ENCODE measurements around the gene CA10. TPM values are rescaled to one million over a fixed set of nuclear protein-coding genes. Genes with fewer than 3 reads are reported as not detected.

Gene CA10
- total RNA-seq, 1 donor = not detected

GRCh38 chr17:51999654-52000053 is 158.9 kb downstream of the CA10 start:
- H3K27me3 ChIP-seq (ENCODE audit: insufficient read depth, low read length) = no peaks in the 10 kb centered on the region
- TF ChIP-seq CTCF (IDR thresholded peaks at IDR 0.05; ENCODE audit: extremely low read depth, low read depth, low read length) = no peak

GRCh38 chr17:51997723-51998122 is 160.8 kb downstream of the CA10 start:
- no peaks in the 10 kb centered on the region for H3K4me1 ChIP-seq (ENCODE audit: insufficient read depth, low read length)
- H2AFZ ChIP-seq (ENCODE audit: low read length) = no peak overlapping the region
- H3K36me3 ChIP-seq (ENCODE audit: insufficient read depth, low read length) = no peaks in the 10 kb centered on the region
- no peaks in the 10 kb centered on the region for H4K20me1 ChIP-seq (ENCODE audit: insufficient read depth, low read length)
- no peak overlapping the region for H3K27ac ChIP-seq (ENCODE audit: low read depth, low read length)
- H3K4me2 ChIP-seq (ENCODE audit: insufficient read depth, low read length) = no peak overlapping the region
- H3K27me3 ChIP-seq (ENCODE audit: insufficient read depth, low read length) = no peaks in the 10 kb centered on the region
- no peak for TF ChIP-seq CTCF (IDR thresholded peaks at IDR 0.05; ENCODE audit: extremely low read depth, low read depth, low read length)
- no peaks in the 10 kb centered on the region for H3K9me3 ChIP-seq (ENCODE audit: low read depth, low read length)
- no peak overlapping the region for H3K4me3 ChIP-seq (ENCODE audit: insufficient read depth, low read length)
- DNase-seq (ENCODE audit: insufficient read length, low spot score, missing footprints) = no peak
- no peaks in the 10 kb centered on the region for H3K79me2 ChIP-seq (ENCODE audit: insufficient read depth, low read length)

More at GRCh38 chr17:51999654-52000053, 158.9 kb downstream of the CA10 start:
- Histone ChIP-seq H3K79me2 (ENCODE audit: insufficient read depth, low read length) (no peaks in the 10 kb centered on the region), H3K4me1 (ENCODE audit: insufficient read depth, low read length) (no peaks in the 10 kb centered on the region), H3K9me3 (ENCODE audit: low read depth, low read length) (no peaks in the 10 kb centered on the region), H3K36me3 (ENCODE audit: insufficient read depth, low read length) (no peaks in the 10 kb centered on the region), H3K4me3 (ENCODE audit: insufficient read depth, low read length) (no peak overlapping the region), H4K20me1 (ENCODE audit: insufficient read depth, low read length) (no peaks in the 10 kb centered on the region), H2AFZ (ENCODE audit: low read length) (no peak overlapping the region), H3K27ac (ENCODE audit: low read depth, low read length) (no peak overlapping the region), H3K4me2 (ENCODE audit: insufficient read depth, low read length) (no peak overlapping the region)
- no peak for DNase-seq (ENCODE audit: insufficient read length, low spot score, missing footprints)

- Histone ChIP-seq H3K36me3 (ENCODE audit: insufficient read depth, low read length) (no peaks in the 10 kb centered on the region), H3K4me3 (ENCODE audit: insufficient read depth, low read length) (no peak overlapping the region), H3K79me2 (ENCODE audit: insufficient read depth, low read length) (no peaks in the 10 kb centered on the region), H4K20me1 (ENCODE audit: insufficient read depth, low read length) (no peaks in the 10 kb centered on the region), H3K9me3 (ENCODE audit: low read depth, low read length) (no peaks in the 10 kb centered on the region), H3K4me1 (ENCODE audit: insufficient read depth, low read length) (no peaks in the 10 kb centered on the region), H3K27ac (ENCODE audit: low read depth, low read length) (no peak overlapping the region), H2AFZ (ENCODE audit: low read length) (no peak overlapping the region), H3K27me3 (ENCODE audit: insufficient read depth, low read length) (no peaks in the 10 kb centered on the region), H3K4me2 (ENCODE audit: insufficient read depth, low read length) (no peak overlapping the region)
- TF ChIP-seq CTCF (IDR thresholded peaks at IDR 0.05; ENCODE audit: extremely low read depth, low read depth, low read length) = no peak
- DNase-seq (ENCODE audit: insufficient read length, low spot score, missing footprints) = no peak
Measured at GRCh38 chr17:51995797-51996403, 162.6 kb downstream of the CA10 start.

- no peaks in the 10 kb centered on the region for H3K27me3 ChIP-seq (ENCODE audit: insufficient read depth, low read length)
- no peak overlapping the region for H3K4me3 ChIP-seq (ENCODE audit: insufficient read depth, low read length)
- no peak for DNase-seq (ENCODE audit: insufficient read length, low spot score, missing footprints)
- H2AFZ ChIP-seq (ENCODE audit: low read length) = no peak overlapping the region
- H3K9me3 ChIP-seq (ENCODE audit: low read depth, low read length) = no peaks in the 10 kb centered on the region
- H3K79me2 ChIP-seq (ENCODE audit: insufficient read depth, low read length) = no peaks in the 10 kb centered on the region
- H3K4me2 ChIP-seq (ENCODE audit: insufficient read depth, low read length) = no peak overlapping the region
- no peaks in the 10 kb centered on the region for H3K36me3 ChIP-seq (ENCODE audit: insufficient read depth, low read length)
- no peaks in the 10 kb centered on the region for H4K20me1 ChIP-seq (ENCODE audit: insufficient read depth, low read length)
- no peak overlapping the region for H3K27ac ChIP-seq (ENCODE audit: low read depth, low read length)
- H3K4me1 ChIP-seq (ENCODE audit: insufficient read depth, low read length) = no peaks in the 10 kb centered on the region
- TF ChIP-seq CTCF (IDR thresholded peaks at IDR 0.05; ENCODE audit: extremely low read depth, low read depth, low read length) = no peak
Measured at GRCh38 chr17:51992864-51993416, 165.6 kb downstream of the CA10 start.
